KMS-11 (cell line): Measurements from ENCODE around the gene ABHD17A.
A peak's percentile ranks its signal among the peaks of the same experiment; 100 is the strongest.

ENCODE experiments used
- H2AFZ ChIP-seq: fragments of 200-600 bp; sonication (generic); 2 replicates; pipeline ENCODE4 v1.6.1; 2016; ENCODE audit warnings: antibody characterized with exemption, mixed run types, low read depth
- H3K27ac ChIP-seq: fragments of 200-600 bp; sonication (generic); 2 replicates; pipeline ENCODE4 v1.6.1; 2016; ENCODE audit warnings: mild to moderate bottlenecking, mixed run types
- H3K27me3 ChIP-seq: fragments of 200-600 bp; sonication (generic); 2 replicates; pipeline ENCODE4 v1.6.1; 2017; ENCODE audit warnings: mild to moderate bottlenecking, low read depth, mixed run types, moderate library complexity; ENCODE audit not compliant: insufficient read depth
- H3K36me3 ChIP-seq: fragments of 200-600 bp; sonication (generic); 2 replicates; pipeline ENCODE4 v1.6.1; 2017; ENCODE audit warnings: mild to moderate bottlenecking, mixed run types; ENCODE audit not compliant: insufficient read depth
- H3K4me1 ChIP-seq: fragments of 200-600 bp; sonication (generic); 2 replicates; pipeline ENCODE4 v1.6.1; 2016; ENCODE audit warnings: mild to moderate bottlenecking, low read depth, mixed run types; ENCODE audit not compliant: poor library complexity, severe bottlenecking
- H3K4me2 ChIP-seq: fragments of 200-600 bp; sonication (generic); 2 replicates; pipeline ENCODE4 v1.7.0; 2016; ENCODE audit warnings: mild to moderate bottlenecking, mixed run types
- H3K4me3 ChIP-seq: fragments of 200-600 bp; sonication (generic); IDR thresholded peaks from 2 replicates; pipeline ENCODE4 v1.6.1; 2017; ENCODE audit warnings: low read depth, low read length, mixed read lengths; ENCODE audit not compliant: insufficient read depth
- H3K79me2 ChIP-seq: fragments of 200-600 bp; sonication (generic); 2 replicates; pipeline ENCODE4 v1.6.1; 2016; ENCODE audit warnings: low read depth, mixed run types; ENCODE audit not compliant: insufficient read depth
- H3K9ac ChIP-seq: fragments of 200-600 bp; sonication (generic); 2 replicates; pipeline ENCODE4 v1.6.1; 2016; ENCODE audit warnings: mild to moderate bottlenecking, mixed run types
- H4K20me1 ChIP-seq: fragments of 200-600 bp; sonication (generic); 2 replicates; pipeline ENCODE4 v1.6.1; 2016; ENCODE audit warnings: mild to moderate bottlenecking, mixed run types; ENCODE audit not compliant: insufficient read depth
- TF ChIP-seq, protein P1 (sequence below): fragments of 200-600 bp; sonication (generic); conservative IDR thresholded peaks from 2 replicates; pipeline ENCODE4 v1.6.1; 2017; ENCODE audit warnings: low read depth, mild to moderate bottlenecking, antibody characterized with exemption, low read length, moderate library complexity, mixed read lengths

The ABHD17A gene

DNA sequence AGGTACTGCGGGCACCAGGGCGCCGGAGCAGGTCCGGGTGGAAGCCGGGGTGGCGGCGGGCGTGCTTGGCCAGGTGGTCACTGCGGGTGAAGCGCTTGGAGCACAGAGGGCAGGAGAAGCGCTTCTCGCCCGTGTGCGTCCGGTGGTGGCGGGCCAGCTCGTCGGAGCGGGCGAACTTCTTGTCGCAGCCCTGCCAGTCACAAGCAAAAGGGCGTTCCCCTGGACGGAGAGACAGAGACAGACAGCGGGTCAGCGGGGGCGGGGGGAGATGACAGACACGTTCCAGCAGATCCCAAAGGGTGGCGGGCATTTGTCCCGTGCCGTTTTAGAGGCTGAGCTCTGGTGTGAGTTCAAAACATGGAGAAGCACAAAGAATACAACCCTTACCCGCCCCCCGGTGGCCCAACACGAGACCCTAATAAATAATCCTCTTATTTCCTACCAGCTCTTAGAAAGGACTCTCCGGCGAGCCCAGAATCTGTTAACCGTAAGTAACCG is 30.7 kb downstream of the ABHD17A start:
- Histone ChIP-seq H3K27me3 (no peaks in the 10 kb centered on the region), H3K79me2 (peaks cover 35% of the 10 kb centered on the region), H4K20me1 (no peaks in the 10 kb centered on the region), H3K4me2 (peak overlapping the region; percentile 77), H2AFZ (no peak overlapping the region), H3K9ac (no peak overlapping the region), H3K4me1 (peaks cover 38% of the 10 kb centered on the region), H3K36me3 (no peaks in the 10 kb centered on the region), H3K27ac (no peak overlapping the region; the same call in 1 of the 2 replicates), H3K4me3 (no peak overlapping the region)
- TF ChIP-seq, protein P1, sequence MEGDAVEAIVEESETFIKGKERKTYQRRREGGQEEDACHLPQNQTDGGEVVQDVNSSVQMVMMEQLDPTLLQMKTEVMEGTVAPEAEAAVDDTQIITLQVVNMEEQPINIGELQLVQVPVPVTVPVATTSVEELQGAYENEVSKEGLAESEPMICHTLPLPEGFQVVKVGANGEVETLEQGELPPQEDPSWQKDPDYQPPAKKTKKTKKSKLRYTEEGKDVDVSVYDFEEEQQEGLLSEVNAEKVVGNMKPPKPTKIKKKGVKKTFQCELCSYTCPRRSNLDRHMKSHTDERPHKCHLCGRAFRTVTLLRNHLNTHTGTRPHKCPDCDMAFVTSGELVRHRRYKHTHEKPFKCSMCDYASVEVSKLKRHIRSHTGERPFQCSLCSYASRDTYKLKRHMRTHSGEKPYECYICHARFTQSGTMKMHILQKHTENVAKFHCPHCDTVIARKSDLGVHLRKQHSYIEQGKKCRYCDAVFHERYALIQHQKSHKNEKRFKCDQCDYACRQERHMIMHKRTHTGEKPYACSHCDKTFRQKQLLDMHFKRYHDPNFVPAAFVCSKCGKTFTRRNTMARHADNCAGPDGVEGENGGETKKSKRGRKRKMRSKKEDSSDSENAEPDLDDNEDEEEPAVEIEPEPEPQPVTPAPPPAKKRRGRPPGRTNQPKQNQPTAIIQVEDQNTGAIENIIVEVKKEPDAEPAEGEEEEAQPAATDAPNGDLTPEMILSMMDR = no peak

DNA sequence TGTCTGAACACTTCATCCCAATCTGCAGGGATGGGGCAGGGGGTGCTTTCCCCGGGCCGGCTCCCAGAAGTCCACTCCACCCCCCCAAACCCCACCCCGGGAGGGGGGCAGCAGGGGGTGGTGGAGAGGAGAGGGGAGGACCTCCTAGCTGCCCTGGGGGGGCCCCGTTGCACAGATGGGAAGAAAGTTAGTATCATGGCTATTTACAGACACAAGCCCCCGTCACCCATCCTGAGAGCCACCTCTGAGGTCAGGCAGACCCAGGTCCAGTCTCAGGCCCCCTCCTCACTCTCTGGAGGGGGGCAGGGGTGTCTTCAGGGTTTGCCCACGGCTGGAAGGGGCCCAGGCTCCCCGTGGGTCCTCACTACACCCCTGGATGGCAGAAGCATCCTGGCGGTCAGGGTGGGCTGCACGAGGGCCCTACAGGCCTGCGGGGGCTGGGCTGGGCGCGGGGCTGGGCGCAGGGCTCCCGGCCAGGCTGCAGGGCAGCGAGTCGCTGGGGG is 31.2 kb downstream of the ABHD17A start:
- Histone ChIP-seq H3K4me1 (peaks cover 39% of the 10 kb centered on the region), H3K4me2 (no peak overlapping the region), H3K27ac (no peak overlapping the region), H3K27me3 (no peaks in the 10 kb centered on the region), H3K36me3 (no peaks in the 10 kb centered on the region), H3K79me2 (peaks cover 30% of the 10 kb centered on the region), H2AFZ (no peak overlapping the region), H3K4me3 (no peak overlapping the region), H4K20me1 (0 out of 2 replicates have a peak, but pooled peaks cover 2% of the 10 kb centered on the region), H3K9ac (no peak overlapping the region)
- TF ChIP-seq, protein P1 = no peak

DNA sequence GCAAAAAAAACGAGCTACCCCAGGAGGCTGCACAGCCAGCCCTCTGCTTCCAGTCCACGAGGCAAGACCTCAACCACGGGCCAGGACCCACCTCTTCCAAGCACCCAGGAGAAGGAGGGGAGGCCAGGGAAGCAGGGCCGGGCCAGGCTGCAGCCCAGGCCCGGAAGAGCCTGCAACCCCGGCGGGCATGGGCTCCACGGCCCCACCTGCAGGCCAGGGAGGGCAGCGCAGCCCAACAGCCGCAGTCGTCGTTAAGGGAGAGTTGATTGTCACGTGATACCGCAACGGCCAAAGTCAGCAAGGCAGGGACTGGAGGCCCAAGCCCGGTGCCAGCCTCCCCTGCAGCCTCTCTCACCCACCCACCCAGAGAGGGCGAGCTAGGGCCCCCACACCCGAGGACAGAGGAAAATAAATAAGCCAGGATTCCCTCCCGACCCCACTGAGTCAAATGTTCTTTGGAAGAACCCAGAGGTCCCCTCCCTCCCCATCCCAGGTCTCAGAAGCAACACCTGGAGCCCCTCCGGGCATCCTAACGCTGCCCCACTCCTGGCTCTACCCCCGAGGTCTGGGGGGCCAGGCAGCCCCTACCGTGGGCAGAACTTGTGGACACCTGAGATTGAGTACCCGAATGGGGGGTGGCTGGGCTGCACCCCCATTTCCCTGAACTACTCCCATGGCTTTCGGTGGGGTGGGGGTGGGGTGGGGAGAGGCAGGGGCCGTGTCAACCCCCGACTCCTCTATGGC is 31.8 kb downstream of the ABHD17A start:
- no peaks in the 10 kb centered on the region for H3K27me3 ChIP-seq
- H3K79me2 ChIP-seq = peaks cover 25% of the 10 kb centered on the region
- H3K36me3 ChIP-seq = no peaks in the 10 kb centered on the region
- peak overlapping the region; percentile 30; the same call in 1 of the 2 replicates for H3K9ac ChIP-seq
- no peak overlapping the region for H3K4me3 ChIP-seq
- peaks cover 43% of the 10 kb centered on the region for H3K4me1 ChIP-seq
- TF ChIP-seq, protein P1 = peak; percentile 83
- H2AFZ ChIP-seq = no peak overlapping the region
- H3K27ac ChIP-seq = peak overlapping the region; percentile 55
- H3K4me2 ChIP-seq = peak overlapping the region; percentile 59; the same call in 1 of the 2 replicates
- 0 out of 2 replicates have a peak, but pooled peaks cover 5% of the 10 kb centered on the region for H4K20me1 ChIP-seq

DNA sequence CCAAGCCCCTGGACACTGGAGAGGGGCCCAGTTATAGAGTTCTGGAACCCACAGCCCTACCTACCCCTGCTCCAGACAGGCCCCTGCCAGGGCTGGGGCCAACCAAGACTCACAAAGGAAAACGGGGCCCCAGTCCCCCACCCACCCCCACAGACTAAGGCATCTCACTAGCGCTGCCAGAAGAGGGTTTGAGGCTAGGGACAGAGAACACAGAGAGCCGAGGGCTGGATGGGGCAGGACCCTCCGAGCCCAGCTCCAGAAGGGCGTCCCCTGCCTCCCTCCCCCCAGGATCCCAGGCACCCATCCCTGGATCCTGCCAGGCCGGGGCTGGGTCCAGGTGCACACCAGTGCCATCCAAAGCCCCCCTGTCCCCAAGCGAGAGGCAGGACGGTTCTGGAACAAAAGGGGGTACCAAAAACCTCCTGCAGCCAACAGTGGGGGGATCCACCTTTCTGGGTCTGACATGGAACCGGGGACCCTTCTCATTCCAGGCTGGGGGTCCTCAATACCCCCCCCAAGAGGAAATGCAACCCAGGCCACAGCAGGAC is 32.6 kb downstream of the ABHD17A start:
- no peaks in the 10 kb centered on the region for H3K36me3 ChIP-seq
- no peaks in the 10 kb centered on the region for H3K27me3 ChIP-seq
- H3K27ac ChIP-seq = no peak overlapping the region
- H3K4me3 ChIP-seq = no peak overlapping the region
- H3K4me1 ChIP-seq = peaks cover 43% of the 10 kb centered on the region
- H2AFZ ChIP-seq = no peak overlapping the region
- H3K79me2 ChIP-seq = peaks cover 29% of the 10 kb centered on the region
- H3K4me2 ChIP-seq = peak overlapping the region; percentile 29; the same call in 1 of the 2 replicates
- TF ChIP-seq, protein P1 = no peak
- no peak overlapping the region for H3K9ac ChIP-seq
- H4K20me1 ChIP-seq = 0 out of 2 replicates have a peak, but pooled peaks cover 5% of the 10 kb centered on the region
